Osteoblast (primary cell): Measurements from ENCODE around the gene PLXNA4. TPM values are rescaled to one million over a fixed set of nuclear protein-coding genes. Genes with fewer than 3 reads are reported as not detected.

Experiments used
- DNase-seq: peaks from one replicate; pipeline ENCODE4 v3.0.0; 2011; ENCODE audit warnings: low spot score, mixed read lengths; ENCODE audit not compliant: insufficient read length; ENCODE audit errors: missing footprints
- H2AFZ ChIP-seq: 2 replicates; pipeline ENCODE4 v1.6.0; 2011; ENCODE audit warnings: mild to moderate bottlenecking, low read length
- H3K27ac ChIP-seq: 2 replicates; pipeline ENCODE4 v1.5.1; 2011; ENCODE audit warnings: mild to moderate bottlenecking, low read depth, low read length, moderate library complexity
- H3K27me3 ChIP-seq: 2 replicates; pipeline ENCODE4 v1.6.0; 2012; ENCODE audit warnings: mild to moderate bottlenecking, control low read depth, inconsistent platforms, low read length, moderate library complexity; ENCODE audit not compliant: insufficient read depth
- H3K36me3 ChIP-seq: 2 replicates; pipeline ENCODE4 v1.5.1; 2011; ENCODE audit warnings: mild to moderate bottlenecking, low read length, control low read depth, moderate library complexity; ENCODE audit not compliant: insufficient read depth
- H3K4me1 ChIP-seq: 2 replicates; pipeline ENCODE4 v1.5.1; 2011; ENCODE audit warnings: mild to moderate bottlenecking, low read length, control low read depth, moderate library complexity; ENCODE audit not compliant: insufficient read depth
- H3K4me2 ChIP-seq: 2 replicates; pipeline ENCODE4 v1.6.0; 2011; ENCODE audit warnings: mild to moderate bottlenecking, low read length; ENCODE audit not compliant: insufficient read depth
- H3K4me3 ChIP-seq: fragments of 200-600 bp; sonication (generic); 3 replicates; pipeline ENCODE4 v1.5.1; 2012; ENCODE audit warnings: mild to moderate bottlenecking, low read length, inconsistent platforms; ENCODE audit not compliant: insufficient read depth
- H3K79me2 ChIP-seq: 2 replicates; pipeline ENCODE4 v1.6.0; 2012; ENCODE audit warnings: mild to moderate bottlenecking, low read length, control low read depth, inconsistent platforms; ENCODE audit not compliant: insufficient read depth
- H3K9me3 ChIP-seq: 2 replicates; pipeline ENCODE4 v1.5.1; 2011; ENCODE audit warnings: low read depth, low read length, control low read depth
- H4K20me1 ChIP-seq: 2 replicates; pipeline ENCODE4 v1.6.0; 2012; ENCODE audit warnings: mild to moderate bottlenecking, low read length, control low read depth; ENCODE audit not compliant: insufficient read depth
- CTCF ChIP-seq: IDR thresholded peaks from 2 replicates; pipeline ENCODE4 v1.5.1; 2011; ENCODE audit warnings: mild to moderate bottlenecking, low read depth, low read length, moderate library complexity; ENCODE audit errors: extremely low read depth
- total RNA-seq: library from RNA; depleted of rRNA; stranded (reverse); fragments of >200 nt; gene quantifications from 2 replicates; pipeline ENCODE4 v1.2.3, GENCODE V29; 2012

Gene PLXNA4
- total RNA-seq, 1 donor: 4.3 TPM

- TF ChIP-seq CTCF: no peak
- H3K4me3 ChIP-seq: no peak overlapping the region
Observed at GRCh38 chr7:132499065-132499464, 77.2 kb downstream of the PLXNA4 start.

GRCh38 chr7:132498319-132498718 is 78.0 kb downstream of the PLXNA4 start:
- no peaks in the 10 kb centered on the region for H3K36me3 ChIP-seq
- no peak overlapping the region for H3K4me2 ChIP-seq
- H3K4me1 ChIP-seq: peaks cover 3% of the 10 kb centered on the region
- H3K9me3 ChIP-seq: no peaks in the 10 kb centered on the region
- H4K20me1 ChIP-seq: no peaks in the 10 kb centered on the region
- H3K4me3 ChIP-seq: no peak overlapping the region
- no peak overlapping the region for H2AFZ ChIP-seq
- TF ChIP-seq CTCF: no peak
- DNase-seq: no peak
- no peaks in the 10 kb centered on the region for H3K79me2 ChIP-seq
- H3K27ac ChIP-seq: no peak overlapping the region
- H3K27me3 ChIP-seq: no peaks in the 10 kb centered on the region

More at GRCh38 chr7:132499065-132499464, 77.2 kb downstream of the PLXNA4 start:
- Histone ChIP-seq H3K4me1 (peaks cover 3% of the 10 kb centered on the region), H3K36me3 (no peaks in the 10 kb centered on the region), H3K9me3 (no peaks in the 10 kb centered on the region), H2AFZ (no peak overlapping the region), H3K27ac (no peak overlapping the region), H3K27me3 (no peaks in the 10 kb centered on the region), H4K20me1 (no peaks in the 10 kb centered on the region), H3K79me2 (no peaks in the 10 kb centered on the region), H3K4me2 (no peak overlapping the region)
- no peak for DNase-seq

GRCh38 chr7:132497098-132497497 is 79.2 kb downstream of the PLXNA4 start:
- Histone ChIP-seq H3K9me3 (no peaks in the 10 kb centered on the region), H3K79me2 (no peaks in the 10 kb centered on the region), H3K4me1 (peaks cover 3% of the 10 kb centered on the region), H3K27ac (no peak overlapping the region), H3K4me3 (no peak overlapping the region), H3K27me3 (no peaks in the 10 kb centered on the region), H2AFZ (no peak overlapping the region), H4K20me1 (no peaks in the 10 kb centered on the region), H3K36me3 (no peaks in the 10 kb centered on the region), H3K4me2 (no peak overlapping the region)
- no peak for TF ChIP-seq CTCF
- no peak for DNase-seq

- DNase-seq: no peak
- H4K20me1 ChIP-seq: no peaks in the 10 kb centered on the region
- no peaks in the 10 kb centered on the region for H3K36me3 ChIP-seq
Observed at GRCh38 chr7:132495936-132496335, 80.3 kb downstream of the PLXNA4 start.

More at GRCh38 chr7:132495936-132496335, 80.3 kb downstream of the PLXNA4 start:
- H3K4me3 ChIP-seq: no peak overlapping the region
- no peaks in the 10 kb centered on the region for H3K79me2 ChIP-seq
- no peak overlapping the region for H3K27ac ChIP-seq
- no peak for TF ChIP-seq CTCF
- no peaks in the 10 kb centered on the region for H3K9me3 ChIP-seq
- H3K4me2 ChIP-seq: no peak overlapping the region
- H2AFZ ChIP-seq: no peak overlapping the region
- no peaks in the 10 kb centered on the region for H3K27me3 ChIP-seq
- peaks cover 3% of the 10 kb centered on the region for H3K4me1 ChIP-seq
